AG04449 (cell line): ENCODE measurements around the gene DUSP2.

Experiments used
- CTCF ChIA-PET: fragments of 350-600 bp; formaldehyde crosslinking; extraction: SDS; loops from one replicate; lab custom pipeline; 2021; ENCODE audit warnings: antibody characterized with exemption; lab: Yijun Ruan, JAX
- POLR2A ChIA-PET: fragments of 400-600, 350-600 bp; formaldehyde crosslinking; extraction: SDS; loops from one replicate; lab custom pipeline; 2020; ENCODE audit warnings: antibody characterized with exemption, inconsistent platforms; lab: Yijun Ruan, JAX
- DNase-seq: peaks from one replicate; pipeline ENCODE4 v3.0.0-alpha.2; 2010; ENCODE audit warnings: low read depth, low spot score
- H3K4me3 ChIP-seq: 2 replicates; pipeline ENCODE4 v1.5.1; 2011; ENCODE audit warnings: low read depth, mild to moderate bottlenecking, control low read depth, low read length
- CTCF ChIP-seq: IDR thresholded peaks from one replicate; pipeline ENCODE4 v1.5.1; 2011; ENCODE audit warnings: mild to moderate bottlenecking, moderate library complexity, low read length, control low read depth, inconsistent platforms; ENCODE audit not compliant: insufficient read depth; ENCODE audit errors: missing control alignments

DUSP2 gene

GRCh38 chr2:96150791-96151594 lies 5.8 kb upstream of the DUSP2 start:
- no peak for DNase-seq
- no peak for TF ChIP-seq CTCF
- ChIA-PET CTCF (interaction anchor here (1.8 to 5.7 kb wide), 3 partner anchors 11 to 23 kb away, joined by 5 to 41 read pairs (median 31); partner anchors contain the start of gene ASTL), POLR2A (no interaction called here)
- H3K4me3 ChIP-seq = no peak overlapping the region

- no peak for DNase-seq
- no peak overlapping the region for H3K4me3 ChIP-seq
- POLR2A ChIA-PET = no interaction called here
- CTCF ChIA-PET = interaction anchor here (0.9 to 5.7 kb wide), 4 partner anchors 9 to 24 kb away, joined by 3 to 41 read pairs (median 18); partner anchors contain the start of gene ASTL
- no peak for TF ChIP-seq CTCF
These were observed 4.9 kb upstream of the DUSP2 start for GRCh38 chr2:96150007-96150640.

GRCh38 chr2:96148410-96149217 lies 3.4 kb upstream of the DUSP2 start:
- DNase-seq = peak; percentile 36
- POLR2A ChIA-PET = interaction anchor here (1.2 kb wide), 1 partner anchor 59 kb away, joined by 3 read pairs; no protein-coding TSS in a partner anchor
- no peak overlapping the region for H3K4me3 ChIP-seq
- TF ChIP-seq CTCF = no peak
- CTCF ChIA-PET = interaction anchor here (1.0 to 5.7 kb wide), 5 partner anchors 11 to 126 kb away, joined by 3 to 41 read pairs (median 3); partner anchors contain the start of gene ASTL

GRCh38 chr2:96147593-96148201 lies 2.5 kb upstream of the DUSP2 start:
- ChIA-PET CTCF (interaction anchor here (1.0 to 5.7 kb wide), 6 partner anchors 10 to 125 kb away, joined by 3 to 41 read pairs (median 4); partner anchors contain the start of gene ASTL), POLR2A (interaction anchor here (1.2 kb wide), 1 partner anchor 60 kb away, joined by 3 read pairs; no protein-coding TSS in a partner anchor)
- no peak for TF ChIP-seq CTCF
- no peak for DNase-seq
- H3K4me3 ChIP-seq = no peak overlapping the region

- DNase-seq = no peak
- no peak overlapping the region for H3K4me3 ChIP-seq
- CTCF ChIA-PET = interaction anchor here (1.3 to 5.7 kb wide), 4 partner anchors 9 to 125 kb away, joined by 3 to 41 read pairs (median 12); partner anchors contain the start of gene ASTL
- POLR2A ChIA-PET = interaction anchor here (1.2 kb wide), 1 partner anchor 61 kb away, joined by 3 read pairs; no protein-coding TSS in a partner anchor
- no peak for TF ChIP-seq CTCF
These were observed 1.8 kb upstream of the DUSP2 start for GRCh38 chr2:96146881-96147592.
